CD4-positive, CD25-positive, alpha-beta regulatory T cell (primary cell): ENCODE measurements around the gene ODF4. TPM values are rescaled to one million over a fixed set of nuclear protein-coding genes. Genes with fewer than 3 reads are reported as not detected.

Experiments used
- ATAC-seq, 2 donors: fragments of 150-1000 bp; cut with Tn5 transposase; one replicate each; pipeline ENCODE4 v1.10.0; 2021; ENCODE audit warnings: low read depth in 2 of 2, moderate number of reproducible peaks in 2 of 2, moderate library complexity in 1 of 2
- DNase-seq, 3 donors: peaks; one replicate each; pipeline versions ENCODE4 v3.0.0 to v3.0.0-alpha.2; 2012 to 2022; ENCODE audit warnings: mixed read lengths in 1 of 3
- H3K27ac ChIP-seq: one replicate; pipeline ENCODE4 v1.7.0; 2013; ENCODE audit warnings: mild to moderate bottlenecking, low read length; ENCODE audit not compliant: insufficient read depth, poor library complexity, severe bottlenecking
- H3K27me3 ChIP-seq: one replicate; pipeline ENCODE4 v1.7.0; 2013; ENCODE audit warnings: low read length; ENCODE audit not compliant: control insufficient read depth, insufficient read depth
- H3K36me3 ChIP-seq: one replicate; pipeline ENCODE4 v1.7.0; 2013; ENCODE audit warnings: mild to moderate bottlenecking, low read length, moderate library complexity; ENCODE audit not compliant: control insufficient read depth, insufficient read depth
- H3K4me1 ChIP-seq: 2 replicates; pipeline ENCODE4 v1.7.0; 2013; ENCODE audit warnings: mild to moderate bottlenecking, low read length; ENCODE audit not compliant: insufficient read depth, control insufficient read depth, poor library complexity, severe bottlenecking
- H3K4me3 ChIP-seq: one replicate; pipeline ENCODE4 v1.7.0; 2013; ENCODE audit warnings: low read depth, mild to moderate bottlenecking, low read length, moderate library complexity
- H3K9me3 ChIP-seq, 2 experiments: 1 replicate in 1 of 2; 2 replicates in 1 of 2; pipeline ENCODE4 v1.7.0; 2013; ENCODE audit warnings: low read length in 2 of 2, mild to moderate bottlenecking in 1 of 2, moderate library complexity in 1 of 2; ENCODE audit not compliant: control insufficient read depth in 2 of 2
- H3K27ac Mint-ChIP-seq, 3 donors: one replicate each; pipeline ENCODE4 v1.8.0; 2020 to 2022; ENCODE audit warnings: mild to moderate bottlenecking in 3 of 3, mixed read lengths in 3 of 3, moderate library complexity in 2 of 3
- H3K27me3 Mint-ChIP-seq: one replicate; pipeline ENCODE4 v1.8.0; 2022; ENCODE audit warnings: mild to moderate bottlenecking, mixed read lengths
- H3K36me3 Mint-ChIP-seq: one replicate; pipeline ENCODE4 v1.8.0; 2020; ENCODE audit warnings: mixed read lengths
- H3K4me1 Mint-ChIP-seq, 4 donors: one replicate each; pipeline ENCODE4 v1.8.0; 2020 to 2022; ENCODE audit warnings: mixed read lengths in 4 of 4, mild to moderate bottlenecking in 1 of 4
- H3K4me3 Mint-ChIP-seq, 4 donors: one replicate each; pipeline ENCODE4 v1.8.0; 2020 to 2022; ENCODE audit warnings: mild to moderate bottlenecking in 4 of 4, mixed read lengths in 4 of 4, moderate library complexity in 3 of 4
- H3K9me3 Mint-ChIP-seq, 7 donors: one replicate each; pipeline ENCODE4 v1.8.0; 2020 to 2022; ENCODE audit warnings: mixed read lengths in 7 of 7, mild to moderate bottlenecking in 3 of 7, moderate library complexity in 2 of 7
- polyA plus RNA-seq, 4 donors: library from polyadenylated mRNA; unstranded; fragments of 300-500 nt; fragmentation: Illumina TruSeq; gene quantifications; one replicate each; pipeline ENCODE4 v1.2.3, GENCODE V29; 2021
- total RNA-seq: library from RNA; stranded (reverse); gene quantifications from one replicate; pipeline ENCODE4 v1.2.3, GENCODE V29; 2022

The ODF4 gene
- total and polyA plus RNA-seq, 5 donors from 2014 or later, result not detected

DNA sequence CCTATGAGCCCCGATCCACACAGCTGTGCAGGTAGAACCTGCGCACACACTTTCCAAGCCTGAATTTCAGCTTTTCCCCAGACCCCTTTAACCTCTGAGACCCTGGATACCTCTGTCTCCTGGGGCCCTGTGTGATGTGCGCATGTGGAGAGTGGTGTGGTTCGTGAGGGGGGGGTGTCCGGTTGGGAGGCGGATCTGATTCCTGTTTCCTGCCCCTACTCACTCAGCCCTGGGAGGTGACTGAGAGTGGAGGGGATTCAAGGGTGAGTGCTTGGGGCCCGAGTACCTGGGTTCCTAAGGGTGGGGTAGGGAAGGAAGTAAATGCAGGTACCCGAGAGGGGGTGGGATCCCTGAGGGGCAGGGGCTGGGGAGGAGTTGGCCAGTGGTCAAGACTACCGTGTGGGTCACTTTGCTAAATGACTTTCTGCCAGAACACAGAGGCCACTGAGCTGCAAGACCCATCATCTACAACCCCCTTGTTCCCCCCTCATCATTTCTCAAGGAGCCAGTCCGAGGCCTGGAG lies 29.0 kb upstream of the ODF4 start:
- no peak overlapping the region for H3K4me3 Mint-ChIP-seq
- H3K4me3 ChIP-seq, result no peak overlapping the region
- no peak overlapping the region for H3K27ac ChIP-seq
- no peaks in the 10 kb centered on the region for H3K36me3 ChIP-seq
- no peak overlapping the region for H3K27ac Mint-ChIP-seq
- H3K9me3 ChIP-seq, result no peaks in the 10 kb centered on the region
- peaks cover 26% of the 10 kb centered on the region for H3K27me3 Mint-ChIP-seq
- ATAC-seq (no peak), DNase-seq (no peak)
- no peaks in the 10 kb centered on the region for H3K36me3 Mint-ChIP-seq
- H3K4me1 ChIP-seq, result no peaks in the 10 kb centered on the region
- peaks cover 0 to 2% (median 0%) of the 10 kb centered on the region in 7 donors for H3K9me3 Mint-ChIP-seq
- no peaks in the 10 kb centered on the region for H3K4me1 Mint-ChIP-seq
- H3K27me3 ChIP-seq, result no peaks in the 10 kb centered on the region

DNA sequence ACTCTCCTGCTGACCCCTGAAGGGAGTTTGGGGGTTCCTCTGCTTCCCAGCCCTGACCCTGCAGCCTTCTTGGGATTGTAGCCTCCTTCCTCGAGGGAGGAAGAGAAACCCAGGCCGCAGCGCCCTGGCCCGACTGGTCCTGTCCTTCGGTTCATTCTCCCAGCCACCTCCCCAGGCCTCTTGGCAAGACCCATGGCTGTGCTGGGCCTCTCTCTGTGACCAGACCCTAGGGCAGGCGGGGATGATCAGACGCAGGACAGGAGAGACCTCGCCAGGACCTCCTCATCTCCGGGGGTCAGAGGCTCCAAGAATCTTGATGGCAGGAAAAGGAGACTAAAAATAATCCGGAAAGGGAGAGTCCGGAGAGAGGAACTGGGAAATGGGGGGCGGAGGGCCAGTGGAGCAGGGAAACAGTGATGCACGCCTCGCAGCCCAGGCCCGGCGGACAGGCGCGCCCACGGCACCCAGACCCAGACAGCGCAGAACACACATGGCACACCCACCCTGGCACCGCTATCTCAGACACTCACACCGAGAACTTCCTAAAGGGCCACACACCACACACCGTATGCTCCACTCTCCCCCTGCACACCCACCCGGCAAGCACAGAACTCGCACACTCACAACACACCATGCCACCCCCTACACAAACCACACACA lies 28.4 kb upstream of the ODF4 start:
- ATAC-seq, result no peak
- Mint-ChIP-seq H3K9me3 (peaks cover 0 to 2% (median 0%) of the 10 kb centered on the region in 7 donors), H3K36me3 (no peaks in the 10 kb centered on the region), H3K27ac (no peak overlapping the region), H3K4me3 (no peak overlapping the region), H3K27me3 (peaks cover 26% of the 10 kb centered on the region), H3K4me1 (no peaks in the 10 kb centered on the region)
- Histone ChIP-seq H3K4me1 (no peaks in the 10 kb centered on the region), H3K36me3 (no peaks in the 10 kb centered on the region), H3K9me3 (no peaks in the 10 kb centered on the region), H3K27ac (no peak overlapping the region), H3K27me3 (no peaks in the 10 kb centered on the region), H3K4me3 (no peak overlapping the region)
- no peak for DNase-seq

DNA sequence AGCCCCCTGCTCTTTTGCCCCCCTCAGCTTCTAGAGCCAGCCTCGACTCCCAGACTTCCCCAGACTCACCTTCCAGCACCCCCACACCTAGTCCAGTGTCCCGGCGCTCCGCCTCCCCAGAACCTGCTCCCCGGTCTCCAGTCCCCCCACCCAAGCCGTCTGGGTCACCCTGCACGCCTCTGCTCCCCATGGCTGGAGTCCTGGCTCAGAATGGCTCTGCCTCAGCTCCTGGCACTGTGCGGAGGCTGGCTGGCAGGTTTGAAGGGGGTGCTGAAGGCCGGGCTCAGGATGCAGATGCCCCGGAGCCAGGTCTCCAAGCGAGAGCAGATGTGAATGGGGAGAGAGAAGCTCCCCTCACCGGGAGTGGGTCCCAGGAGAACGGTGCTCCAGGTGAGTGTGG lies 27.4 kb upstream of the ODF4 start:
- no peak overlapping the region for H3K27ac ChIP-seq
- H3K27me3 ChIP-seq, result no peaks in the 10 kb centered on the region
- no peak for DNase-seq
- H3K9me3 ChIP-seq, result no peaks in the 10 kb centered on the region
- ATAC-seq, result no peak
- no peaks in the 10 kb centered on the region for H3K4me1 Mint-ChIP-seq
- H3K36me3 ChIP-seq, result no peaks in the 10 kb centered on the region
- no peaks in the 10 kb centered on the region for H3K4me1 ChIP-seq
- no peak overlapping the region for H3K27ac Mint-ChIP-seq
- no peaks in the 10 kb centered on the region for H3K36me3 Mint-ChIP-seq
- H3K9me3 Mint-ChIP-seq, result peaks cover 0 to 2% (median 0%) of the 10 kb centered on the region in 7 donors
- H3K4me3 ChIP-seq, result no peak overlapping the region
- peaks cover 28% of the 10 kb centered on the region for H3K27me3 Mint-ChIP-seq
- no peak overlapping the region for H3K4me3 Mint-ChIP-seq

DNA sequence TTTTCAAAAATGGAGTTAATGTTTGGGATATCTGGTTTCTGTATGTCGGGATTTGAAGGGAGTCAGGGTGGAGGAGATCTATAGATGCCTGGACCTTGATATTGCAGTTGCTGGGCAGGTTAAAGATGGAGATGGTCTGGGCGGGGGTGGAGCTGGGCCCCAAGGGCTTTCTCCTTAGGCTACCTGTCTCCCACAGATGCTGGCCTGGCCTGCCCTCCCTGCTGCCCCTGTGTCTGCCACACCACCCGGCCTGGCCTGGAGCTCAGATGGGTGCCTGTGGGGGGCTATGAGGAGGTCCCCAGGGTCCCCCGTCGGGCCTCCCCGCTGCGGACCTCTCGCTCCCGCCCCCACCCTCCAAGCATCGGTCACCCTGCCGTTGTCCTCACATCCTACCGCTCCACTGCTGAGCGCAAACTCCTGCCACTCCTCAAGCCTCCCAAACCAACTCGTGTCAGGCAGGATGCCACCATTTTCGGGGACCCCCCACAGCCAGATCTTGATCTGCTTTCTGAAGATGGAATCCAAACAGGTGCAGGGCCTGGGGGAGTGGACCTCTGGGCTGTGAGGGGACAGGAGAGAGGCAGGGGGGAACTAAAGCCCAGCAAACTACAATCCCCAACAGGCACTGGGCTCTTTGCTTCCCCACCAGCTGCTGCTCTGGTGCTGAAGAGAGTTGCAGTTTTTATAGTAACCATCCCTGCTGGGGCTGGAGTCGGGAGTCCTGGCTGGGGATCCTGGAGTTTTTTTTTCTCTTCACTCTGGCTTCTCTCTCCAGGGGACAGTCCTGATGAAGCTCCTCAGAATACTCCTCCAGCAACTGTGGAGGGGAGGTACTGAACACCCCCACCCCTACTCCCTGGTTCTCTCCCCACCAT lies 26.7 kb upstream of the ODF4 start:
- H3K4me3 Mint-ChIP-seq, result peak overlapping the region in 1 of 4 donors; percentile 64
- H3K9me3 ChIP-seq, result no peaks in the 10 kb centered on the region
- no peaks in the 10 kb centered on the region for H3K36me3 Mint-ChIP-seq
- H3K27me3 ChIP-seq, result no peaks in the 10 kb centered on the region
- no peak overlapping the region for H3K27ac Mint-ChIP-seq
- H3K4me3 ChIP-seq, result no peak overlapping the region
- no peaks in the 10 kb centered on the region for H3K4me1 ChIP-seq
- no peak for DNase-seq
- no peaks in the 10 kb centered on the region for H3K4me1 Mint-ChIP-seq
- H3K36me3 ChIP-seq, result no peaks in the 10 kb centered on the region
- no peak overlapping the region for H3K27ac ChIP-seq
- peaks cover 28% of the 10 kb centered on the region for H3K27me3 Mint-ChIP-seq
- H3K9me3 Mint-ChIP-seq, result peaks cover 0 to 2% (median 0%) of the 10 kb centered on the region in 7 donors
- ATAC-seq, result no peak

DNA sequence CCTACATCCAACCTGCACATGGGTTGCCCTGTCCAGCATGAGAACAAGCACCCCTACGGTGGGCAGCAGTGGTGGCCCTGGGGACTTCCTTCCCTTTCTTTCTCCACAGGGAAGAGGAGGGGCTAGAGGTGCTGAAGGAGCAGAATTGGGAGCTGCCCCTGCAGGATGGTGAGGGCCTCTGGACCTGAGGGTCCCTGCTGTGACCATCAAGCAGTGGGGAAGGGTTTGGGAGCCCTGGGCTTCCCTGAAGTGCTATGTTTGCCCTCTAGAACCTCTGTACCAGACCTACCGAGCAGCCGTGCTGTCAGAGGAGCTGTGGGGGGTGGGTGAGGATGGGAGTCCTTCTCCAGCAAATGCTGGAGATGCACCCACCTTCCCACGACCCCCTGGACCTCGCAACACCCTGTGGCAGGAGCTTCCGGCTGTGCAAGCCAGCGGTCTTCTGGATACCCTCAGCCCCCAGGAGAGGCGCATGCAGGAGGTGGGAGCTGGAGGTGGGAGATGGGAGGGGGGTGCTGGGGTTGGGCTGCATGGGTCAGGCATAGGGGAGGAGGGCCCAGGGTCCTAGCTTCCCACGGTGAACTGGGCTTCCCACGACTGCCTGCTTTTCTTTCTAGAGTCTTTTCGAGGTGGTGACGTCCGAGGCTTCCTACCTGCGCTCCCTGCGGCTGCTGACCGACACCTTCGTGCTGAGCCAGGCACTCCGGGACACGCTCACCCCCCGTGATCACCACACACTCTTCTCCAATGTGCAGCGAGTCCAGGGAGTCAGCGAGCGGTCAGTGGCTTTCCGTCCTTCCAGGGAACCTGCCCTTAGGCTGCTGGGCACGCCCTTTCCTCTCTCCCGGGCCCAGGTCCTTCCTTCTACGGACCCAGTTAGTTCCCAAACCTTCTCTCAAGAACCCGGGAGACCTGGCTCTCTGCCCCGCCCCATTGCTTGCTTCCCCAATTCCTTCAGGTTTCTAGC lies 24.6 kb upstream of the ODF4 start:
- H3K27me3 Mint-ChIP-seq, result peaks cover 30% of the 10 kb centered on the region
- Histone ChIP-seq H3K9me3 (no peaks in the 10 kb centered on the region), H3K4me1 (no peaks in the 10 kb centered on the region), H3K4me3 (no peak overlapping the region), H3K36me3 (no peaks in the 10 kb centered on the region), H3K27me3 (no peaks in the 10 kb centered on the region), H3K27ac (no peak overlapping the region)
- DNase-seq, result no peak
- no peak for ATAC-seq
- H3K36me3 Mint-ChIP-seq, result no peaks in the 10 kb centered on the region
- H3K4me3 Mint-ChIP-seq, result no peak overlapping the region
- H3K27ac Mint-ChIP-seq, result no peak overlapping the region
- no peaks in the 10 kb centered on the region for H3K4me1 Mint-ChIP-seq
- H3K9me3 Mint-ChIP-seq, result peaks cover 0 to 2% (median 0%) of the 10 kb centered on the region in 7 donors

DNA sequence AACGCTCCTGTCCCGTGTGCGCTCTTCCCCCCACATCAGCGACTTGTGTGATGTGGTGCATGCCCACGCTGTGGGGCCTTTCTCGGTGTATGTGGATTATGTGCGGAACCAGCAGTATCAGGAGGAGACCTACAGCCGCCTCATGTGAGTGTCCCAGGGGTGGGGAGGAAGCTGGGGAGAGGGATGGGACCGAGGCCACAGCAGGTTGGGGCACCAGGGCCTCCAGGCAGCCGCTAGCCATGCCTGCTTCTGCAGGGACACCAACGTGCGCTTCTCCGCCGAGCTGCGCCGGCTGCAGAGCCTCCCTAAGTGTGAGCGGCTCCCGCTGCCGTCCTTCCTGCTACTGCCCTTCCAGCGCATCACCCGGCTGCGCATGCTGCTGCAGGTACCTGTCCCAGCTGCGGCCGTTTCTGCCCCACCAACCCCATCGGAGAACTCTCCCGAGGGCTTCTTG lies 23.8 kb upstream of the ODF4 start:
- Histone ChIP-seq H3K27ac (no peak overlapping the region), H3K4me3 (no peak overlapping the region), H3K36me3 (no peaks in the 10 kb centered on the region), H3K4me1 (no peaks in the 10 kb centered on the region), H3K27me3 (no peaks in the 10 kb centered on the region), H3K9me3 (no peaks in the 10 kb centered on the region)
- no peak overlapping the region for H3K27ac Mint-ChIP-seq
- DNase-seq (no peak), ATAC-seq (no peak)
- H3K4me1 Mint-ChIP-seq, result no peaks in the 10 kb centered on the region
- H3K4me3 Mint-ChIP-seq, result no peak overlapping the region
- H3K27me3 Mint-ChIP-seq, result peaks cover 27% of the 10 kb centered on the region
- no peaks in the 10 kb centered on the region for H3K36me3 Mint-ChIP-seq
- peaks cover 0 to 2% (median 0%) of the 10 kb centered on the region in 7 donors for H3K9me3 Mint-ChIP-seq
